Activated T-cell treated with anti-CD3 and anti-CD28 coated beads, Interleukin-2, amount 50 U/mL, for 4 hours (primary cell): ENCODE measurements around the gene EPB41L2. TPM values are rescaled to one million over a fixed set of nuclear protein-coding genes. Genes with fewer than 3 reads are reported as not detected.
A peak's percentile ranks its signal among the peaks of the same experiment; 100 is the strongest.
"Not testable (repeated sequence)": the region's sequence is repeated elsewhere in the genome, so short reads cannot be mapped to it uniquely, and the experiment has no call there.

Source experiments
- ATAC-seq, 2 donors: fragments of 200-7000 bp; cut with Tn5 transposase; one replicate each; pipeline ENCODE4 v1.10.0; 2021
- DNase-seq: peaks from one replicate; pipeline ENCODE4 v3.0.0-alpha.2; 2020
- H3K27me3 Mint-ChIP-seq: one replicate; pipeline ENCODE4 v1.8.0; 2021; ENCODE audit warnings: low read depth, mixed read lengths
- H3K36me3 Mint-ChIP-seq: one replicate; pipeline ENCODE4 v1.8.0; 2022; ENCODE audit warnings: mixed read lengths; ENCODE audit not compliant: insufficient read depth
- H3K4me1 Mint-ChIP-seq: one replicate; pipeline ENCODE4 v1.8.0; 2021; ENCODE audit warnings: low read depth, mixed read lengths
- H3K4me3 Mint-ChIP-seq: one replicate; pipeline ENCODE4 v1.8.0; 2021; ENCODE audit warnings: mild to moderate bottlenecking, moderate library complexity, mixed read lengths
- H3K9me3 Mint-ChIP-seq: one replicate; pipeline ENCODE4 v1.8.0; 2021; ENCODE audit warnings: mixed read lengths
- total RNA-seq, 3 donors: library from RNA; stranded (reverse); gene quantifications; one replicate each; pipeline ENCODE4 v1.2.1, GENCODE V29; 2021

Gene EPB41L2
- total RNA-seq, 3 donors from 2014 or later: 11.7 to 18.0 (median 15.3) TPM

- Mint-ChIP-seq H3K4me1 (no peaks in the 10 kb centered on the region), H3K36me3 (peaks cover 2% of the 10 kb centered on the region), H3K9me3 (peaks cover 4% of the 10 kb centered on the region), H3K27me3 (no peaks in the 10 kb centered on the region), H3K4me3 (no peak overlapping the region)
- ATAC-seq (no peak), DNase-seq (no peak)
Measured at GRCh38 chr6:130933712-130934200, 129.3 kb downstream of the EPB41L2 start.

- Mint-ChIP-seq H3K4me1 (no peaks in the 10 kb centered on the region), H3K4me3 (no peak overlapping the region), H3K9me3 (peaks cover 4% of the 10 kb centered on the region), H3K36me3 (peaks cover 2% of the 10 kb centered on the region), H3K27me3 (no peaks in the 10 kb centered on the region)
- no peak for DNase-seq
- no peak for ATAC-seq
Measured at GRCh38 chr6:130932921-130933320, 130.1 kb downstream of the EPB41L2 start.

GRCh38 chr6:130932438-130932837, 130.6 kb downstream of the EPB41L2 start:
- Mint-ChIP-seq H3K4me3 (no peak overlapping the region), H3K27me3 (no peaks in the 10 kb centered on the region), H3K4me1 (no peaks in the 10 kb centered on the region), H3K36me3 (peaks cover 2% of the 10 kb centered on the region), H3K9me3 (peaks cover 4% of the 10 kb centered on the region)
- ATAC-seq (no peak), DNase-seq (no peak)

GRCh38 chr6:130931683-130932082, 131.4 kb downstream of the EPB41L2 start:
- ATAC-seq: no peak
- no peaks in the 10 kb centered on the region for H3K4me1 Mint-ChIP-seq
- DNase-seq: no peak
- H3K9me3 Mint-ChIP-seq: peaks cover 4% of the 10 kb centered on the region
- no peak overlapping the region for H3K4me3 Mint-ChIP-seq
- no peaks in the 10 kb centered on the region for H3K27me3 Mint-ChIP-seq
- H3K36me3 Mint-ChIP-seq: peaks cover 4% of the 10 kb centered on the region

GRCh38 chr6:130929036-130929678, 133.9 kb downstream of the EPB41L2 start:
- no peak for ATAC-seq

GRCh38 chr6:130928158-130928912, 134.7 kb downstream of the EPB41L2 start:
- DNase-seq: no peak
- Mint-ChIP-seq H3K4me3 (no peak overlapping the region), H3K36me3 (peaks cover 4% of the 10 kb centered on the region), H3K27me3 (no peaks in the 10 kb centered on the region), H3K9me3 (peaks cover 4% of the 10 kb centered on the region), H3K4me1 (no peaks in the 10 kb centered on the region)
- ATAC-seq: no peak

More at GRCh38 chr6:130929036-130929678, 133.9 kb downstream of the EPB41L2 start:
- Mint-ChIP-seq H3K36me3 (peaks cover 4% of the 10 kb centered on the region), H3K4me3 (no peak overlapping the region), H3K27me3 (no peaks in the 10 kb centered on the region), H3K9me3 (peaks cover 4% of the 10 kb centered on the region), H3K4me1 (no peaks in the 10 kb centered on the region)
- DNase-seq: no peak

GRCh38 chr6:130927305-130927704, 135.7 kb downstream of the EPB41L2 start:
- Mint-ChIP-seq H3K27me3 (no peaks in the 10 kb centered on the region), H3K4me1 (no peaks in the 10 kb centered on the region), H3K9me3 (peaks cover 4% of the 10 kb centered on the region), H3K4me3 (no peak overlapping the region), H3K36me3 (peaks cover 4% of the 10 kb centered on the region)
- ATAC-seq (no peak), DNase-seq (no peak)

GRCh38 chr6:130923350-130923749, 139.7 kb downstream of the EPB41L2 start:
- ATAC-seq (no peak), DNase-seq (no peak)
- H3K36me3 Mint-ChIP-seq: peaks cover 2% of the 10 kb centered on the region
- no peaks in the 10 kb centered on the region for H3K27me3 Mint-ChIP-seq
- no peak overlapping the region for H3K4me3 Mint-ChIP-seq
- H3K9me3 Mint-ChIP-seq: no peaks in the 10 kb centered on the region
- no peaks in the 10 kb centered on the region for H3K4me1 Mint-ChIP-seq

GRCh38 chr6:130922922-130923321, 140.1 kb downstream of the EPB41L2 start:
- ATAC-seq (no peak), DNase-seq (no peak)
- H3K27me3 Mint-ChIP-seq: no peaks in the 10 kb centered on the region
- no peak overlapping the region for H3K4me3 Mint-ChIP-seq
- H3K4me1 Mint-ChIP-seq: no peaks in the 10 kb centered on the region
- no peaks in the 10 kb centered on the region for H3K9me3 Mint-ChIP-seq
- H3K36me3 Mint-ChIP-seq: peaks cover 2% of the 10 kb centered on the region

- Mint-ChIP-seq H3K4me1 (no peaks in the 10 kb centered on the region), H3K9me3 (no peaks in the 10 kb centered on the region), H3K36me3 (no peaks in the 10 kb centered on the region), H3K27me3 (no peaks in the 10 kb centered on the region), H3K4me3 (no peak overlapping the region)
- ATAC-seq (no peak), DNase-seq (no peak)
Measured at GRCh38 chr6:130920969-130921368, 142.1 kb downstream of the EPB41L2 start.

- Mint-ChIP-seq H3K4me1 (peaks cover 2% of the 10 kb centered on the region), H3K4me3 (no peak overlapping the region), H3K27me3 (no peaks in the 10 kb centered on the region), H3K36me3 (no peaks in the 10 kb centered on the region), H3K9me3 (no peaks in the 10 kb centered on the region)
- ATAC-seq: no peak
- DNase-seq: no peak
Measured at GRCh38 chr6:130918171-130918570, 144.9 kb downstream of the EPB41L2 start.

- not testable (repeated sequence) for H3K4me3 Mint-ChIP-seq, DNase-seq, H3K36me3 Mint-ChIP-seq, ATAC-seq, H3K4me1 Mint-ChIP-seq, H3K9me3 Mint-ChIP-seq, H3K27me3 Mint-ChIP-seq
Measured at GRCh38 chr6:130915606-130916005, 147.4 kb downstream of the EPB41L2 start.

- H3K4me1 Mint-ChIP-seq: peaks cover 7% of the 10 kb centered on the region
- ATAC-seq (peak; percentile 46 to 76), DNase-seq (no peak)
- H3K36me3 Mint-ChIP-seq: peaks cover 2% of the 10 kb centered on the region
- H3K4me3 Mint-ChIP-seq: no peak overlapping the region
- no peaks in the 10 kb centered on the region for H3K27me3 Mint-ChIP-seq
- H3K9me3 Mint-ChIP-seq: no peaks in the 10 kb centered on the region
Measured at GRCh38 chr6:130913120-130913519, 149.9 kb downstream of the EPB41L2 start.

- H3K9me3 Mint-ChIP-seq: no peaks in the 10 kb centered on the region
- H3K4me1 Mint-ChIP-seq: peaks cover 7% of the 10 kb centered on the region
- H3K4me3 Mint-ChIP-seq: no peak overlapping the region
- DNase-seq (no peak), ATAC-seq (no peak)
- peaks cover 4% of the 10 kb centered on the region for H3K36me3 Mint-ChIP-seq
- H3K27me3 Mint-ChIP-seq: peaks cover 1% of the 10 kb centered on the region
Measured at GRCh38 chr6:130912434-130912833, 150.6 kb downstream of the EPB41L2 start.

- DNase-seq (no peak), ATAC-seq (no peak)
- H3K9me3 Mint-ChIP-seq: no peaks in the 10 kb centered on the region
- H3K27me3 Mint-ChIP-seq: peaks cover 2% of the 10 kb centered on the region
- H3K4me3 Mint-ChIP-seq: no peak overlapping the region
- peaks cover 7% of the 10 kb centered on the region for H3K4me1 Mint-ChIP-seq
- H3K36me3 Mint-ChIP-seq: peaks cover 4% of the 10 kb centered on the region
Measured at GRCh38 chr6:130908958-130909357, 154.1 kb downstream of the EPB41L2 start.
